Activated CD4-positive, alpha-beta T cell treated with anti-CD3 and anti-CD28 coated beads for 24 hours (primary cell): Measurements from ENCODE around the gene CISH.

ENCODE experiments used
- DNase-seq, 2 donors: peaks; one replicate each; pipeline ENCODE4 v3.0.0-alpha.2; 2020; ENCODE audit warnings: low read depth in 2 of 2

Gene CISH, protein sequence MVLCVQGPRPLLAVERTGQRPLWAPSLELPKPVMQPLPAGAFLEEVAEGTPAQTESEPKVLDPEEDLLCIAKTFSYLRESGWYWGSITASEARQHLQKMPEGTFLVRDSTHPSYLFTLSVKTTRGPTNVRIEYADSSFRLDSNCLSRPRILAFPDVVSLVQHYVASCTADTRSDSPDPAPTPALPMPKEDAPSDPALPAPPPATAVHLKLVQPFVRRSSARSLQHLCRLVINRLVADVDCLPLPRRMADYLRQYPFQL

DNA sequence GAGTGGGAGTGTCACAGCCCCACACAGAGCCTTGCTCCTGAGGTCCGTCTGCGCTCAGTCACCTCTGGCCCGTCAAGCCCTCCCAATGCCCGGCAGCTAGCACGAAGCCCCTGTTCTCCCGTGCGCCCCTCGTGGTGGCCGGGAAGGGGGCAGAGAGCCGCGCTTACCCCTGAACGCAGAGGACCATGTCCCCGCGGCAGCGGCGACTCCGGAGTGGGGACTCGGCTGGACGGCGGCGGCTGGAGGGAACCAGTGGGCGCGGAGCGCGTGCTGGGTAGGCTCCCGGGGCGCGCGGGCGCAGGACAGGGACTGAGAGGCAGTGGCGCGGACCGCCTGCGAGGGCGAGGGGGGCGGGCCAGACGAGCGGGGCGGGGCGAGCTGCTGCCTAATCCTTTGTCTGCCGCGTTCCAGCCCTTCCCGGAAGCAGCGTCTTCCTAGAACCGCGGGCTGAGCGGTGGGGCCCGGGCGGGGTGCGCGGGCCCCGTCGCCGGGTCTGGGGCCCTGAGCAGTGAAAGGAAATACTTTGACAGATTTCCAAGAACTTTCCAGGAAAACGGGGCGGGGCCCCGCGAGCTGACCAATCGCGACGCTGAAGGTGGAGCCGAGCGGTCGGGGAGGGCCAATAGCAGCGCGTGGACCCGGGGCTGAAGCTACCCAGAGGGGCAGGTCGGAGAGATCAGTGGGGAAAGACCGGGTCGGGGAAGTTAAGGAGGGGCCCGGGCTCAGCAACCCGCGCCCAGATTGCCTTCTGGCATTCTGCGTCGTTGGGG lies at the start of gene CISH:
CISH (minus strand) TSS at position 311 of the 770 bp plus-strand sequence; CDS start at position 187, 124 bp downstream.
- DNase-seq: peak; percentile 97 to 98

DNA sequence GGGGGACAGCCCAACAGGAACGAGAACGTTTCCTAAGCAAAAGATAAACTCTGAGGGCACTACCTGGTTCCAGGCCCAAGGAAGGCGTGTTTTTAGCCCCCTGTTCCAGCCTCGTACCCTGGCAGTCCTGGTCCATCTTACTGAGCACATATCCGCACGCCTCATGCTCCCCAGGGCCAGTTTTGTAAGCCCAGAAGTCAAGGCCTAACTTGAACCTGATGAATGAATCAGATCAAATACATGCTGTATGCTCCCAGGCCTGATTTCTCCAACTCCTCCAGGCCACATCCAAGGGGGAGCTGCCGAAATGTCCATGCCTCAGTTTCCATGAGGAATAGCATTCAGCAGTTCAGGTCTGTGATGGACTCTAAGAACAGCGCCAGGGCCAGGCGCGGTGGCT lies 48.8 kb upstream of the CISH start:
- DNase-seq: no peak

DNA sequence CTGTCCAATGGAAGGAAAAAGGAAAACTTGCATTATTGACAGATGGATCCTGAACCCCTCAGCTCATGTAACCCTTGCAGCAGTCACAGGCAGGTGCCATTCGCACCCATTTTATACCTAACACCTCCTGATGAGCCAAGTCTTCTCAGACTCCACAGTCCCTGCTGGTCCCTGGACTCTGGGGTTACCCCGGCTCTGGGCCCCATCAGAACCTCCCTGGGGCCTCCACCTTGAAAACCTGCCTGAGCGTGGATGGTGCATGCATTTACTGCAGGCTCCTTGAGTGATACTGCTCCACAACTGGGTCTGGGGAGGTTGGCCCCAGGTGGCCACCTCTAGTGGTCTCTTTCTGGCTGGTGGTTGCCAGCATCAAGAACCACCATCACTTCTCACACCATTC lies 47.3 kb upstream of the CISH start:
- no peak for DNase-seq

DNA sequence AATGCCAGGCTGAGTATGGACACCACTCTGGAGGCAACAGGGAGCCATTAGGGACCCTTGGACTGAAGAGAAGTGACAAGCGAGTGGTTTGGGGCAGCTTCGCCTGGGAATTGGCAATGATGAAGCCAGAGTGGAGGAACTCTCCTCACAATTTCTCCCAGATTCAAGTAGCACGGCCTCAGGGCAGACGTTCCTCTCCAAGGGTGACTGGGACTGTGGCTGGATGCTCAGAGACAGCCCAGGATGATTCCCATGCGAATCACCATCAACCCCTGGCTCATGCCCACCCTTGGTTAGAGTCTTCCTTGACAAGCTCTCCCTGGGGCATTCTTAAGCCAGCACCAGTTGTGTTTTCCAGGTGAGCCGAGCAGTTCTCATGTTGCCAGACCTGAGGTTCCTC lies 46.8 kb upstream of the CISH start:
- DNase-seq: no peak

DNA sequence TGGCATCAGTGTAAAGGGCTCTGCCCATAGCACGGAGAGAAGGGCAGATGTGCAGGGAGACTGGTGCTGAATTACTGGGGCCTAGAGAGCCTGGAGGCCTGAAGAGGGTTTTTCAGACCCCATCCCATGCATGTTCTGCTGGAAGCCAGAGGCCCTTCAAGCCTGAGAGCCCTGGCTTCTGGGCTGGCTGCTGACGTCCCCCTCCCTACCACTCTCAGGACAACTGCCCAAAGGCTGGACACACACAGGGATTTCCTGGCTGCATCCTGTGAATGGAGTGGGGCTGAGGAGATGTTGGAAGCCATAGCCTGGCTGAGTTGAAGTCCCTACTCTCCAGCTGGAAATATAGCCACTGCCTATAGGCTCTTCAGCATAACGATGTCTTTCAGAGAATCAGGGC lies 46.2 kb upstream of the CISH start:
- no peak for DNase-seq

DNA sequence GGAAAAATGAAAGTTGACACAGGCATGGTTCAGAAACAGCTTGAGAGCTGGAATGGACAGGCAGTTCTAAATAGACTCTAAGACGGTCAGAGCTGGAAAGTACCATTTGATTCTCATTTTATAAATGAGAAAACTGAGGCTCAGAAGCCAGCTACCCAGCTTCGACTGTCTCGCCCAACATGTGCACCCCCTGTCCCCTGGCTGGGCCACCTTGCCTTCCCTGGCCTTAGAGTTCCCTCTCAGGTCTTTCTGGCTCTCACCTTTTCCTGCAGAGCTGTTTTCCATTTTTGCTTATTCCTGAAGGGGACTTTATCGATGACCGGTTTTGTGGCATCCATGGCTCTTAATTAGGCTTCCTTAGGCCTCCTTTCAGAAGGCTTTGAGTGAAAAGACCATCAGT lies 45.8 kb upstream of the CISH start:
- DNase-seq: no peak

DNA sequence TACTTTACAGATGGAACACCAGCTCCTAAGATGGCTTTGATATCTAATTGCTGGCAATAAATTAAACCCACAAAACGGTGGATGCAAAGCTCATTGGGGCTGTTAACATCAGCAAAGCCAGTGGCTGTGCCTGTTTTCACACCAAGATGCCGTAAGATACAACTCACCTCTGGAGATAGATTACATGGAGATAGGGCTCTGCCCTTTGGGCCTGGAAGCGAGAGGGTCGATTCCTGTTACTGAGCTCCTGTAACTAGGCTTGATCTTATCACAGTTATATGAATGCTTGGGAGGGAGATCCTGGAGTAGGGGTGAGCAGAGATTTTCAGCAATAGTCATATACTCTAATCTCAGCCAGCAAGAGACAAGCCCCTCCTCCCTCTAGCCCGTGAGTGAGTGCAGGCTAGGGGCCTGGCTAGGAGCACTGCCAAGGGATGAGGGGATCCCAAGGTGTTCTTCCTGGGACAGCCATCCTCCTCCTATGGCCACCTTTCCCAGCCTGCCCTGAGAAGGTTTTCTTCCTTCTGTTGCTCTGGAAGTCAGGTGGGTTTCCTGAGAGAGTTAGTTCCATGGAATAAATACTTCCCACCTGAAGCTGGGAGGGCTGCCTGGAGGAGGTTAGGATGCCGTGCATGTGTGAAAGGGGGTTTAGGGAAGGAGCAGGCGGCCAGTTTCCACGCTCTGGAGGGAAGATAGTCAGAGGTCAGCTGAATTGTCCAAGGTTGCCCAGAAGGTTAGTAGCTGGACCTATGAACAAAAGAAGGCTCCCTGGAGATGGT lies 45.0 kb upstream of the CISH start:
- no peak for DNase-seq

DNA sequence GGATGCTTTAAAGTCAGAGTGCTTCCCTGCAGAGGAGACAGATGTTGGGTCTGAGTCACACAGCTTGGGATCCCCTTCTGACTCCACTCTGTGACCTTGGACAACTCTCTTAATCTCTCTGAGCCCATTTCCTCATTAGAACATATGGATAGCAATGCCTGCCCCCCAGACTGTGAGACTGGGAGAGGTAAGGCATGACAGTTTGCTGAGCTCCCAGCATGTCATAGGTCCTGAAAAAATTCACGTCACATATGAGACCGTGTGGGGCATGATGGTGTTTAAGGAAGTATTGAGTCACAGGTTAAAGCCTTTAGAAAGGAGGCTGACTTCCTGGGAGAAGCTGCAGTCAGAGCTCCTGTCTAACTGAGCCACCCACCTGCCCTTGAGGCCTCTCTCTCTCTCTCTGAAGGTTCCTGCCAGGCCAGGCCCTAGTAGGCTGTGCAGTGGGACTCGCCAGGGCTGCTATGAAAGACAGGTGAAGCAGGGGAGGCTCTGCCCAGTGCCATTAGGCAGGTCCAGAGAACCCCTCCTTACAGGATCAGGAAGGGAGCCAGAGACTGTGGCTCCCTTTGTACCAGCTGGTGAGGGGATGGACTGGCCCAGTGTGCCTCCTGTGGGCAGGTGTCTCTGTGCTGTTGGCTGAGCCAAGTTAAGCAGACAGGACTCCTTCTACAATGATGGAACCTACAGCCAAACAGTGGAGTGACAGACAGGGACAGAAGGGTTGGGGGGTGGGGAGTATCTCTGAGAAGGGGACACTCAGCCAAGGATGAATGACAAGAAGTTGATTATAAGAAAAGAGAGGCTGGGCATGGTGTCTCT lies 43.6 kb upstream of the CISH start:
- no peak for DNase-seq

DNA sequence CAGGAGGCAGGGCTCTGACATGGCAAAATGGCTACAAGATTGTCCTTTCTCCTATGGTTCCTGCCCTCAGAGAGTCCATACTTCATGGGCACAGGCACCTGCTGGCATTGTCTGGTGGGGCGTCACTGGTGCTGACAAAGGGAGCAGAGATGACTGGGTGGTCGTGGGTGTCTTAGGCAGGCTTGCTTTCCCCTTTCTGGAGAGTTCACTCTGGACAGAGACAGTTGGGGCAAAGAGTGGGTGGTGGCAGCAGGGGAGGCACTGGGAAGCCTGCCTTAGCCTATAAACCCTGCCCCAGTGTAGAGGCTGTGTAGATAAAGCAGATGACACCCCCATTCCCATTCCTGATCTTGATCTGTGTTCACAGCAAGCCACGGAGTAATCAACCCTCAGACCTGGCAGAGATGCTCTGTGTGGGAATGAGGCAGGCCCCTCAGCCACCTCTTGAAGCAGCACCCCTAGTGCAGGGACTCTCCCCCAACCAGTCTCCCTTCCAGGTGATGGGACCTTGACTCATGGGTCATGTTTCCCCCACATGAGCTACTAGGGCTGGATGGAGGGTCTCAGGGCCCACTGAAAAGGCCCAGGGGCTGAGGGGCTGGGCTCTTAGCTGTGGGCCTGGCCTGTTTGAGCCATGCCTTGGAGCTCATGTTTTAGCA lies 42.5 kb upstream of the CISH start:
- no peak for DNase-seq

DNA sequence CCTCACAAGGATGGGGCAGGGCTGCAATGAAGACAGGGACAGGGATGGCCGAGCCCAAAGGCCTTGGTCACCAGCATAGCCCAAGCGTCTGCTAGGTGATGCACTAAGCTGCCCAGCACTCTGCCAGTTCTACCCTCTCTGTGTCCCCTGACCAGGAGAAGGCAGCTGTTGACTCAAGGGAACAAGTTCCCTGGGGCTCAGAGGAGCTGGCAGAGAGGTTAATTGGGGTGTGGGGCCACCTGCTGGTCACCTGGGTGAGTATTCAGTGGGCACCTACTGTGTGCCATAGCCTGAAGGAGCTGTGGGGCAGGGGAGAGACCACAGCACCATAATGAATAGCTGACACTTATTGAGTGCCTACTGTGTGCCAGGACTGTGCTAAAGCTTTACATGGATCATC lies 41.1 kb upstream of the CISH start:
- peak; percentile 36 to 51 for DNase-seq

DNA sequence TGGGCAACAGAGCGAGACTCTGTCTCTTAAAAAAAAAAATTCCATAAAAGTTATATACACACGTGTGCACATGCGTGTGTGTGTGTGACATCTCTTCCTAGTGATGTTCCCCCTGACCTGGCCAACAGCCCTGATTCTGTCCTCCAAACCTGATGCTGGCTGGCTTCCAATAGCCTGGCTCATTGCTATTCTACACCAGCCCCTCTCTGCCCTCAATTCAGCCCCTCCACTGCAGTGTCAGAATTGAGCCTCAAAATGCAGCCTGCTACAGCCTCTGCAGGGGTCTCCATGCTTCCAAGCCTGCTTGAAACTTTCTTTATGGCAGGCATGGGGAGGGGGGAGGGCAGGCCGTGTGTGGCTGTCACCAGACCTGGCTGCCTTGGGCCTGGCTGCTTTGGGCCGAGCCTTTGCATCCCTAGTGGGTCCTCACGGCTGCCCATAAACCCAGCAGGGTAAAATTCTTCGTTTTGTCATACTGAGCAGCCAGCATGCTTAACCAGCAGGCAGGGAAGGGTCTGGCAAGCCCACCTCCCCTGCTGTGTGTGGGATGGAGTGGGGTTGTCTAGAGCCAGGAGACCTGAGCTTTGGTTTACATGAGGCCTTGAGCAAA lies 40.5 kb upstream of the CISH start:
- no peak for DNase-seq

DNA sequence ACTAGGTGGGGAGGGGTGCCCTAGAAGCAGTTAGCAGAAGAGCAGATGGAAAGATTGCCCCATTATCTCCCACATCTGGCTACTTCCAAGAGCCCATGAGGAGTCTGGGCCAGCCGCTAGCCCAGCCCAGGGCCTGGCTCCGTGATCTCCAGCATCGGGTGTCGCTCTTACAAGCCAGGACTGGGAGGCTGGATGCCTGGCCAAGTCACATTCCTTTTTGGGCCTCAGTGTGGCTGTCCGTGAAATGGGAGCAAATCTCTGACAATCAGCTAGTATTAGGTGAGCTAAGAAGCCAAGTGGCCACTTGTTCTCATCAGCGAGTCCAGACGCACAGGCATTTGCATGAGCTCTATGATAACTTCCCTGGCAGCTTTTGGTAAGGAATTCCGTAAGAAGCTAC lies 39.9 kb upstream of the CISH start:
- no peak for DNase-seq

DNA sequence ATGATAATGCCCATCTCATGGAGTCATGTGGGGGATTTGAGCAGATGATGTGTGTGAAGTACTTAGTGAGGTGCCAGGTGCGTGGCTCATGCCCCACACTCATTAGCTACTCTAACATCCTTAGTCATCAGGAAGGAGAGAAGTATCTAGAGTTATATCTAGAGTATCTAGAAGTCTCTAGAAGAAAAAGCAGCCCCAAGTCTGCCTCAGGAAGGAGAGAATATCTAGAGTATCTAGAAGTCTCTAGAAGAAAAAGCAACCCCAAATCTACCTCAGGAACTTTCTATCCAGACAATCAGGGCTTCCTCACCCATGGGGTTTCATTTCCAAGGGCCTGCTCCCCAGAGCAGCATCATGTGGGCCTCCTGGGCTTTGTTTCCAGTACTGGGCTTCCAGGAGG lies 38.4 kb upstream of the CISH start:
- DNase-seq: no peak

DNA sequence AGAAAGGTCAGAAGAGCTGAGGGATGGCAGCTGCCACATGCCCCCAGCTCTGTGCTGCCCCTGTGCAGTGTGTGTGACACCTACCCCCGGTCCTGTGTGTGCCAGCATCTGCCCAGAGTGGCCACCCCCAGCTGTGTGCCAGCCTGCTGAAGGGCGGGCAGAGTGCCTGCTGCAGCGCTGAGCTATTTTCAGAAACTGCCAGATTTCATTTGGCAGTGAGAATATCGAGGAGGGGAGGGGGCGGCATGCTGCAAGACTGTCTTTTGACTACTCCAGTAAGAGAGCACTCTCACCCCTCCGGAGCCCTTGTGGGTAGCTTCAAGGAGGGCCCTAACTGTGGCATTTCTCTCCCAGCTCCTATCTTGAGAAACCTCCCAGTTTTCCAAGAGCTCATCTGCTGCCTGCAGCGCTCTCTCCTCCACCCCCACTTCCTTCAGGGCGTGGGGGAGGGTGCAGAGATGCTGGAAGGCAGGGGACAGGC lies 37.9 kb upstream of the CISH start:
- DNase-seq: no peak

DNA sequence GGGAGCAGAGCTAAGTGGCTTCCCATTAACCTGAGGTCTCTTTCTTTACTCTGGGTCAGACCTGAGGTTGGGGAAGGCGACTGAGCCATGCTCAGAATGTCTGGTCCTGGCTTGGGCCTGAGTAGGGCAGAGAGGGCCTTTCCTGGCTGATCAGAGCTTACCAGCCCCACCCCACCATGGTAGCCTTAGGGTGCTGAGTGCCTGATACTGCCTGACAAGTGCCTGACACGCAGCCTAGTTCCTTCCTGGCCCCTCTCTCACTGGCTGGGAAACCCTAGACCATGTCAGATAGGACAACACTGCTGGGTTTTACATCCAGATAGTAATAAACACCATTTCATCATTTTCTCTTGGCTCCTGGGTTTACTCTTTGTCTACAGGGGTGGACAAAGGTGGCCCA lies 37.4 kb upstream of the CISH start:
- DNase-seq: no peak

DNA sequence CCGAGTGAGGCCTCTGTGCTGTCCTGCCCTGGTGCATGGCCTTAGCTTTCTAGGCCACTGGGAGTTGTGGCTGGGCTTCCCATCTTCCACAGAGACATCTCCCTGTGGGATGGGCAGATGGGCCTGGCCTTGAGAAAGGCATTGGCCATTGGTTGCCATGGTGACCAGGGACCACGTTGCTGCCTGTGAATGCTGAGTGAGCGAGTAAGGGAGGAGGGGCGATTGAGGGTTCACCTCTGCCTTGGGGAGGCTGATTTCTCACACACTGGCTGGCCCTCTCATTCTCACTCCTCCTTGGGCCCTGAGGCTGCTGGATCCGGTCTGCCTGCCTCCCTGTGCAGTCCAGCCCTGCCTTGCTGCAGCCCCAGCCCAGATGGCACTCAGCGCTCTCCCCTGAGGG lies 36.7 kb upstream of the CISH start:
- no peak for DNase-seq

DNA sequence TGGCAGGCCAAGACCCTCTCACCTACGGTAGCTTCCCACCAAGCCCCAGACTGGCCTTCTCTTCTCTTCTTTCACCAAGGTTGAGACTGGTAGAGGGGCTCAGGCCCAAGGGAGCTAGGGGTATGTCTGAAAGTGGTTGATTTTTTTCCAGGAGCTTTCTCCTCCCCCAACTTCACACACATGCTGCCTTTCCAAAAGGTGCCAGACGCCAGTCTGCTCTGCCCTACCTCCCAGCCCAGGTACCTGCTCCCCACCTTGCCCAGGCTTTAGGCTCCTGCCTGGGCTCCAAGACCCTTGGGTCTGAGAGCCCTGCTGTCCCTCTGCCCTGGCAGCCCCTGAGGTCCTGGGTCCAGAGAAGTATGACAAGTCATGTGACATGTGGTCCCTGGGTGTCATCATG lies 33.8 kb upstream of the CISH start:
- DNase-seq: no peak

DNA sequence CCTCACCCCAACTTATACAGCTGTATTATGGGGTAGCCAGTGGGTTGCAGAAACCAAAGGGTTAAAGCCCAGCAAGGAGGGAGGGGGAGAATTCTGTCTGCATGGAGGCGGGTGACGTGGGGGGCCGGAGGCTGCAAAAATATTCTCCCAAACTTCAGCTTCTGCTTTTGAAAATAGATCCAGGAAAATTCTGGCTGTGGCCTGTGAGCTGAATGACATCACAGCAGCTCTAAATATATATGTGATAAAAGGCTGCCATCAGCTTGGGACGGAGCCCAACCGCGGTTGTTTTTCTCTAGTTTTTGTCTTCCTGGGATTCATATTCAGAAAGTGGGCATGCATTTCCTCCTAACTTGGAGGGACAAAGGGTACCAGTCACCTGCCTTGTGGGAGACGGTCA lies 33.0 kb upstream of the CISH start:
- no peak for DNase-seq

DNA sequence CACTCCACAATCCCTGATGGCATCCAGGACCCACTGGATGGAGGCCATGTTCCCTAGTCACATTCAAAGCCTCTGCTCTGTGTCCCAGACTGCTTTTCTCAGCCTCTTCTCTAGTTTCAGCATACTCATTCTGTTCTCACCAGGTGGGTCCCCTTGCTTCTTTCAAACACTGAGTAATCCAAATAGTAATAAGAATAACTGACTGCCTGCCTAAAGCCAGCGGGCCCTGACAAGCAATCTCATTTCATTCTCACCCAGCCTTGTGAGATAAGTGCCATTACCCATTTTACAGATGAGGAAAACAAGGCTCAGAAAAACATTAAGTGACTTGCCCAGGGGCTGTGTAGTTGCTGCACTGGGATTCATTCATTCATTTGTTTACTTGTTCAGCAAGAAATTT lies 30.8 kb upstream of the CISH start:
- DNase-seq: no peak

DNA sequence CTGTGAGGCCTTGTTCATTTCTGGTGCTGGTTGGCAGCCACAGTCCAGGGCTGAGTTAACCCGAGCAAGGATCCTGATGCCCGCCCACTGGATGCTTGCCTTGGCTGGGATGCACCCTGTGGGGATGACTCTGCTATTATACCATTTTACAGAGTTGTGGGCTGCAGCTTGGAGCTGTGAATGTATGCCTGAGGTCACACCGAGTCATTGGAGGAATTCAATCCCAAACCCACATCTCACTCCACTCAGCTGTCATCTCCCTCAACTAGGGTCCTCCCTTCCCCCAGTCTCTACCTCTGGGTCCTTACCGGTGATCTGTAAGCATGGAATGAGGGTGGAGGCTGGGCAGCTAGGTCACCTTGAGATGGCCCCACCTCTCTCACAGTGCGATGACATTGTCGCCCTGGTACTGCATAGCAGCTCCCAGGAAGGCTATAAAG lies 27.5 kb upstream of the CISH start:
- no peak for DNase-seq

DNA sequence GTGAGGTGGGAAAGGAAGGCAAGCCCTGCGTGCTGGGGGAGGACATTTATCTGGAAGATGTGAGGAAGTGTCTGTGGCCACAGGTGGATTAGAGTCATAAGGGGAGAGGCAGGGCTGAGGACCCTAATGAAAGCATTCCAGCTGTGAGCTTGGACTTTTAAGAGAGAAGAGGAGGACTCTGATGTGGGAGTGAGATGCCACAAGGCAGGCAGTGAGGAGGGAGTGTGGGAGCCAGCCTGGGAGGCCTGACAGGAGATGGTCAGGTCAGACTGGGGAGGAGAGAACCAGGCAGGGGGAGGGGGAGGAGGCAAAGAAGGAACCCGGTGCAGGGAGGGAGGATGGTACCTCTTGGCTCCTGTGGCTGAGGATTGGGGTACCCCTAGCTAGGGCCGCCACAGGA lies 26.4 kb upstream of the CISH start:
- DNase-seq: no peak
